ENCODE data around the gene SLC43A2. TPM values are rescaled to one million over a fixed set of nuclear protein-coding genes. Genes with fewer than 3 reads are reported as not detected.

SLC43A2 gene
- total and polyA plus RNA-seq, 2 of the 13 experiments (the other 11 are each of a cell fraction or from before 2014, with no cell fraction given), result 7.3 to 20.0 TPM

DNA sequence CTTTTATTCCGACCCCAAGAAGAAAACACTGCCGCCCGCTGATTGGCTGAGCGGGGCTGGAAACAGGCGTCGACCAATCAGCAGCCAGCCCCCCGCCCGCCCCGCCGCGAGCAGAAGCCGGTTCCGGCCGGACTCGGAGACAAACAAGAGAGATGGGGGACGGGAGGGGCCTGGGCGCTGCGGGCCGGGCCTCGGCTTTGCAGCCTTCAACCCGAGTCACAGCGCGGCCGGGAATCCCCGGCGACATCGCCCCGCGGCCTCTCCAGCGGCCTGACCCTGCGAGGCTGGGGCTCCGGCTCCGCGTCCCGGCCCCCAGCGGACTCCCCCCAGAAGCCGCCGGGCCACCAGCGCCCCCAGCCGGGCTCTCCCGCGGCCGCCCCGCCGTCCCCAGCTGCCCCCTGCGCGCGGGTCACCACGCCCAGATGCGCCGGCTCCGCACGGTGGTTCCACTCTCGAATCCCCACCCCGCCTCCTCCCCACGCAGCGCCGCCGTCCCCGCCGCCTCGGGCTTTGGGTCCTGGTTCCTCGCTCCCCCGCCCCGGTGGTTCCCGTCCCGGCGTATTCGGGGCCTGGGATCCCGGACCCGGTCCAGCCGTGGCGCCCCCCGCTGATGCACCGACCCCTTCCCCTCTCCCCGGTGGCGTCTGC, 346 bp upstream of the SLC43A2 start (continued):
- TF ChIP-seq ARID4A (CRISPR knock-in tag; IDR thresholded peaks at IDR 0.05; ENCODE audit: borderline replicate concordance) (0 out of 2 replicates have a peak, but pooled peaks have one; percentile 8), ZNF30 (CRISPR knock-in tag; IDR thresholded peaks at IDR 0.05) (no peak), ZFP90 (CRISPR knock-in tag; IDR thresholded peaks at IDR 0.05; ENCODE audit: borderline replicate concordance) (no peak), ZNF17 (CRISPR knock-in tag; IDR thresholded peaks at IDR 0.05) (no peak), ZBTB14 (CRISPR knock-in tag; IDR thresholded peaks at IDR 0.05) (no peak), ZNF263 (CRISPR knock-in tag; IDR thresholded peaks at IDR 0.05) (no peak), KAT7 (CRISPR knock-in tag; IDR thresholded peaks at IDR 0.05; ENCODE audit: borderline replicate concordance) (no peak), KLF13 (CRISPR knock-in tag; IDR thresholded peaks at IDR 0.05) (no peak), ZMYM4 (CRISPR knock-in tag; IDR thresholded peaks at IDR 0.05) (no peak), WIZ (CRISPR knock-in tag; IDR thresholded peaks at IDR 0.05) (no peak), SALL2 (CRISPR knock-in tag; IDR thresholded peaks at IDR 0.05) (peak; percentile 59; the same call in 1 of the 2 replicates), PHF21A (CRISPR knock-in tag; IDR thresholded peaks at IDR 0.05) (peak; percentile 100), TBP (CRISPR knock-in tag; IDR thresholded peaks at IDR 0.05) (no peak), RORA (CRISPR knock-in tag; IDR thresholded peaks at IDR 0.05) (no peak)
- TF ChIP-seq, protein P1, sequence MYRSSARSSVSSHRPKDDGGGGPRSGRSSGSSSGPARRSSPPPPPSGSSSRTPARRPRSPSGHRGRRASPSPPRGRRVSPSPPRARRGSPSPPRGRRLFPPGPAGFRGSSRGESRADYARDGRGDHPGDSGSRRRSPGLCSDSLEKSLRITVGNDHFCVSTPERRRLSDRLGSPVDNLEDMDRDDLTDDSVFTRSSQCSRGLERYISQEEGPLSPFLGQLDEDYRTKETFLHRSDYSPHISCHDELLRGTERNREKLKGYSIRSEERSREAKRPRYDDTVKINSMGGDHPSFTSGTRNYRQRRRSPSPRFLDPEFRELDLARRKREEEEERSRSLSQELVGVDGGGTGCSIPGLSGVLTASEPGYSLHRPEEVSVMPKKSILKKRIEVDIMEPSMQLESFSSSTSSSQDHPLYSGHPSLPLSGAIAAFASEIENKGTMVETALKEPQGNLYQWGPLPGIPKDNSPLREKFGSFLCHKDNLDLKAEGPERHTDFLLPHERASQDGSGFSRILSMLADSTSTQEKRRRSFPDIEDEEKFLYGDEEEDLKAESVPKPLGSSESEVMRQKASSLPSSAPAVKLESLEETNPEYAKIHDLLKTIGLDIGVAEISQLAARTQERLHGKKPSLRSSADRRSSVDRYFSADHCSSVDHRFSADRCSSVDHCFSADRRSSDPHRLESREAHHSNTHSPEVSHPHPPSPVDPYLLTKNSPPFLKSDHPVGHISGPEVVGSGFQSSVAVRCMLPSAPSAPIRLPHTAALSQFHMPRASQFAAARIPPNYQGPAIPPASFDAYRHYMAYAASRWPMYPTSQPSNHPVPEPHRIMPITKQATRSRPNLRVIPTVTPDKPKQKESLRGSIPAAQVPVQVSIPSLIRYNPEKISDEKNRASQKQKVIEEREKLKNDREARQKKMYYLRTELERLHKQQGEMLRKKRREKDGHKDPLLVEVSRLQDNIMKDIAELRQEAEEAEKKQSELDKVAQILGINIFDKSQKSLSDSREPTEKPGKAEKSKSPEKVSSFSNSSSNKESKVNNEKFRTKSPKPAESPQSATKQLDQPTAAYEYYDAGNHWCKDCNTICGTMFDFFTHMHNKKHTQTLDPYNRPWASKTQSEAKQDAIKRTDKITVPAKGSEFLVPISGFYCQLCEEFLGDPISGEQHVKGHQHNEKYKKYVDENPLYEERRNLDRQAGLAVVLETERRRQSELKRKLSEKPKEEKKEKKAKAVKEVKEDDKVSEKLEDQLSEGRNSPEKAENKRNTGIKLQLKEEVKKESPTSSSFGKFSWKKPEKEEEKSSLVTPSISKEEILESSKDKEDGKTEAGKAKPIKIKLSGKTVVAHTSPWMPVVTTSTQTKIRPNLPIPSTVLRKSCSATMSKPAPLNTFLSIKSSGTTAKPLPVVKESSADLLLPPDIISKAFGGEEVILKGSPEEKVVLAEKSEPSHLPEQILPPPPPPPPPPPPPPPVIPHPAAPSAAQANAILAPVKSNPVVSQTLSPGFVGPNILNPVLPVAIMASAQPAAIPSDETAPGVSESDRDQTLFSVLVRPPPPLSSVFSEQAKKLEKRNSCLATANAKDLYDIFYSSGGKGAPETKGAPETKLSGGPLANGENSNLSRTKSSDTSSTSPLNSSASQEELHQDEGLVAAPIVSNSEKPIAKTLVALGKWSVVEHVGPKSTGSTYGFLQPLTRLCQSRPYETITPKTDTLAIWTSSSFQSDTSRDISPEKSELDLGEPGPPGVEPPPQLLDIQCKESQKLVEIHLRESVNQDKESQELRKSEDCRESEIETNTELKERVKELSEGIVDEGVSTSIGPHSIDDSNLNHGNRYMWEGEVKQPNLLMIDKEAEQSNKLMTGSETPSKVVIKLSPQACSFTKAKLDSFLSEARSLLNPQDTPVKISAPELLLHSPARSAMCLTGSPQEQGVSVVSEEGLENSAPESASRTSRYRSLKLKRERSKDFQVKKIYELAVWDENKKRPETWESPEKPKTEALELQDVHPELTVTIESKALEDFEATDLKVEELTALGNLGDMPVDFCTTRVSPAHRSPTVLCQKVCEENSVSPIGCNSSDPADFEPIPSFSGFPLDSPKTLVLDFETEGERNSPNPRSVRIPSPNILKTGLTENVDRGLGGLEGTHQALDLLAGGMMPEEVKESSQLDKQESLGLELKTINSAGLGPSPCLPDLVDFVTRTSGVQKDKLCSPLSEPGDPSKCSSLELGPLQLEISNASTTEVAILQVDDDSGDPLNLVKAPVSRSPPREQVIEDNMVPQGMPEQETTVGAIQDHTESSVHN (CRISPR knock-in tag; IDR thresholded peaks at IDR 0.05), result 0 out of 2 replicates have a peak, but pooled peaks have one; percentile 2

Measured in HepG2 (cell line).